Lower leg skin (tissue), 4 donors: ENCODE measurements around the gene ZNF76. TPM values are rescaled to one million over a fixed set of nuclear protein-coding genes. Genes with fewer than 3 reads are reported as not detected.
A peak's percentile ranks its signal among the peaks of the same experiment; 100 is the strongest.

Source experiments
- DNase-seq, 2 donors: peaks; one replicate each; pipeline ENCODE4 v3.0.0-alpha.2; 2019; ENCODE audit warnings: low spot score in 2 of 2
- H3K4me3 ChIP-seq: fragments of 200-600 bp; sonication (generic); 2 replicates; pipeline ENCODE4 v1.5.1; 2017; ENCODE audit warnings: mild to moderate bottlenecking, low read depth; ENCODE audit not compliant: poor library complexity, severe bottlenecking
- POLR2A ChIP-seq, 2 donors: fragments of 450-650 bp; IDR thresholded peaks; one replicate each; pipeline ENCODE4 v1.6.1; 2016 to 2017; ENCODE audit warnings: antibody characterized with exemption in 2 of 2, mild to moderate bottlenecking in 1 of 2, moderate library complexity in 1 of 2
- WGBS, 2 donors: methylation state at CpG; one replicate each; pipeline ENCODE4 v1.1.5; 2018; 5-methylcytosine and 5-hydroxymethylcytosine counted together
- intact Hi-C: fragments of 100-400 bp; cut with DNase I; formaldehyde crosslinking; loops from one replicate; pipeline ENCODE4 v1.15.0; 2023; ENCODE audit warnings: low total_unique reads
- total RNA-seq, 4 donors: library from RNA; depleted of rRNA; stranded (reverse); fragments of >200 nt; gene quantifications; one replicate each; pipeline ENCODE4 v1.1.0, GENCODE V29; 2016
- TF ChIP-seq, protein P1 (sequence below), 3 donors: fragments of 450-650 bp; IDR thresholded peaks; one replicate each; pipeline ENCODE4 v1.5.1; 2016; ENCODE audit warnings: antibody characterized with exemption in 3 of 3, mild to moderate bottlenecking in 3 of 3, moderate library complexity in 2 of 3

The ZNF76 gene
- total RNA-seq, 4 donors from 2014 or later: 12.4 to 21.4 (median 16.8) TPM

DNA sequence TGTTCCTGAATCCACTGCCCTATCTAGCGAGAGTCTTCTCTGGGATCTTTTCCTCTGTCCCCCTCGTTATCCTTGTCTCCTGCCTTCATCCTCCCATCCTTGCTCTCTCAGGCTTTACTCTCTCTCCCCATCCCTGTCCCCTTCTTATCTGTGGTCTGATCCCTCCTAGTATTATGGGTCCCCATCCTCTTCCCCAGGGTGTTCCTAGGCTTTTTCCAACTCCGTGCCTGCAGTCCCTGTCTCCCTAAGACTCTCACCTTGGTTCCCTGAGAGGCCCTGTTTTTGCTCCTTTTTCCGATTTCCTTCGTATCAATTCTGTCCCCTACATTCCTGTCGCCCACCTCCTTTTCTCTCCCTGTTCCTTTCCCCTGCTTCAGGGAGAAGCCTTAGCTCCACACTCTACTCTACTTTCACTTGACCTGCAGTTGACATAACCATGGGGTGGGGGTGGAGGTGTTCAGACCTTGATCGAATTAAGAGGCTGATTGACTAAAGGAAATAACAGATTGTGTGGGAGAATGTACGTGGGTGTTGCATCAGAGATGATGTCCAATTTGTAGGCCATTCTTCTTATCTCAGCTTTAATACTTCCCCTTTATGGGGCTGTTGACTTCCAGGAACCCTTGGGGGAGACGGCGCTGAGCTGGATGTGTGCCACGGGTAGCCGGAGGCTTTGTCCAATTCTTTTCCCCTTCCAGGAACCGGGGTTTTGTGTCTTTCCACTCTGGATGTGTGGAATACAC, 83.7 kb downstream of the ZNF76 start:
- WGBS, 2 donors: 9 to 11% methylated on average over 13 of the region's 13 CpGs
- intact Hi-C loops: loop anchor here (5.0 kb wide), 1 partner anchor 124 kb away; the partner anchor contains the start of gene RPL10A
- peak overlapping the region; percentile 51 for H3K4me3 ChIP-seq
- DNase-seq: peak; percentile 42 to 85
- no peak for TF ChIP-seq POLR2A (IDR thresholded peaks at IDR 0.05)
- TF ChIP-seq, protein P1, sequence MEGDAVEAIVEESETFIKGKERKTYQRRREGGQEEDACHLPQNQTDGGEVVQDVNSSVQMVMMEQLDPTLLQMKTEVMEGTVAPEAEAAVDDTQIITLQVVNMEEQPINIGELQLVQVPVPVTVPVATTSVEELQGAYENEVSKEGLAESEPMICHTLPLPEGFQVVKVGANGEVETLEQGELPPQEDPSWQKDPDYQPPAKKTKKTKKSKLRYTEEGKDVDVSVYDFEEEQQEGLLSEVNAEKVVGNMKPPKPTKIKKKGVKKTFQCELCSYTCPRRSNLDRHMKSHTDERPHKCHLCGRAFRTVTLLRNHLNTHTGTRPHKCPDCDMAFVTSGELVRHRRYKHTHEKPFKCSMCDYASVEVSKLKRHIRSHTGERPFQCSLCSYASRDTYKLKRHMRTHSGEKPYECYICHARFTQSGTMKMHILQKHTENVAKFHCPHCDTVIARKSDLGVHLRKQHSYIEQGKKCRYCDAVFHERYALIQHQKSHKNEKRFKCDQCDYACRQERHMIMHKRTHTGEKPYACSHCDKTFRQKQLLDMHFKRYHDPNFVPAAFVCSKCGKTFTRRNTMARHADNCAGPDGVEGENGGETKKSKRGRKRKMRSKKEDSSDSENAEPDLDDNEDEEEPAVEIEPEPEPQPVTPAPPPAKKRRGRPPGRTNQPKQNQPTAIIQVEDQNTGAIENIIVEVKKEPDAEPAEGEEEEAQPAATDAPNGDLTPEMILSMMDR (IDR thresholded peaks at IDR 0.05): no peak

DNA sequence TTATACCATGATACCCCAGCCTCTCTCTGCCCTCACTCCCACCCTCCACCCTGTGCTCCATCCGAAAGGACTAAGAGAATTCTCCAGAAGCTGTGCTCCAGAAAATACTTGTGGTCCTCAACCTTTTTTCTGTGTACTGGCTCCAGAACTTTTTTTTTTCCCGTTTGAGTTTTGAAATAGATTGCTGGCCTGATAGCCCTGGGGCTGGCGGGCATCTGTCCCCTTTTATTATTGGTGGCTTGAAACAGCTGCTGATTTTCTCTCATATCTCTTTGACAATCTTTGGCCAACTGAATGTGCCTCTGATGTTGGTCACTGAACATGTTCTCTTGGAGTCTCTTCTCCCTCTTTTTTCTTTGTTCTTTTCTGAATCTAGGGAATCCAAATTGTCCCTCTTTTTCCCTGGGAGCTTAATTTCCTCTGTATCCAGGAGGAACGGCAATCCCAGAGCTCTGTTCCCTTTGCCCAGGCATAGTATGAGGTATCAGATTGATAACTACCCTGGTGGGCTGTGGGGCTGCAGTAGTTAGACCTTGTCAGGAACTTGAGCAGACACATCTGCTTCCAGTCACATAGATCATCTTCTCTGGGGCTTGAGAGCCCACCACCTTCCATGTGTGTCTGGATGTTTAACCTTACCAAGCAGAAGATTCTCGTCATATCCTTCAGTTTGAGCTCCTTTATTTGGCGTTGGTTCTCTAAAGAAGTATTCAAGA, 84.5 kb downstream of the ZNF76 start:
- H3K4me3 ChIP-seq: no peak overlapping the region
- WGBS, 2 donors: 58 to 65% methylated on average over 6 of the region's 6 CpGs
- peak in 1 of 2 donors; percentile 53 for DNase-seq
- intact Hi-C loops: loop anchor here (5.0 kb wide), 1 partner anchor 123 kb away; the partner anchor contains the start of gene RPL10A
- TF ChIP-seq, protein P1 (IDR thresholded peaks at IDR 0.05): no peak
- no peak for TF ChIP-seq POLR2A (IDR thresholded peaks at IDR 0.05)

Other genes starting within 250 kb of the ZNF76 start
- gene TCP11, start 118.4 kb upstream of the ZNF76 start, total RNA-seq: 1 to 10 TPM in 1 of 4 donors, under 1 TPM in 1, not detected in 2; 0.97 to 1.7 TPM
- under 1 TPM in 3 of 4 donors, not detected in 1; 0.13 to 0.91 (median 0.39) TPM for gene SCUBE3, start 45.8 kb upstream of the ZNF76 start, total RNA-seq
- 10 to 100 TPM; 30.1 to 53.3 (median 39.4) TPM for gene DEF6, start 38.1 kb downstream of the ZNF76 start, total RNA-seq
- 10 to 100 TPM; 22.6 to 33.8 (median 27.1) TPM for gene PPARD, start 82.8 kb downstream of the ZNF76 start, total RNA-seq
- 10 to 100 TPM; 17.5 to 36.7 (median 34.2) TPM for gene FANCE, start 192.6 kb downstream of the ZNF76 start, total RNA-seq
- gene RPL10A, start 208.7 kb downstream of the ZNF76 start, total RNA-seq: 1,000 to 10,000 TPM; 1,714 to 2,467 (median 2,118) TPM
- gene TEAD3, start 237.3 kb downstream of the ZNF76 start, total RNA-seq: 10 to 100 TPM; 51.3 to 73.2 (median 56.8) TPM